ENCODE data around the gene SMIM13. TPM values are rescaled to one million over a fixed set of nuclear protein-coding genes. Genes with fewer than 3 reads are reported as not detected.

The SMIM13 gene
- total RNA-seq, 1 experiment from 2014 or later: 10.5 TPM

DNA sequence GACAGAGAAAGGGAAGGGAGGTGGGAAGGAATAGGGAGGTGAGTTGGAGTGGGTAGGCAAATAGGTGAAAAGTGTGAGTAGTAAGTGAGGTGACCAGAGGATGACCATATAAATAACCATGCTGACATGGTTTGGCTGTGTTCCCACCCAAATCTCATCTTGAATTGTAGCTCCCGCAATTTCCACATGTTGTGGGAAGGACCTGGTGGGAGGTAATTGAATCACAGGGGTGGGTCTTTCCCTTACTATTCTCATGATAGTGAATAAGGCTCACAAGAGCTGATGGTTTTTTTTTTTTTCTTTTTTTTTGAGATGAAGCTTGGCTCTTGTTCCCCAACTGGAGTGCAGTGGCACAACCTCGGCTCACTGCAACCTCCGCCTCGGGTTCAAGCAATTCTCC lies 21.5 kb upstream of the SMIM13 start:
- Mint-ChIP-seq H3K27me3 (ENCODE audit: unreplicated experiment) (no peaks in the 10 kb centered on the region), H3K36me3 (ENCODE audit: insufficient read depth, unreplicated experiment) (no peaks in the 10 kb centered on the region), H3K9me3 (ENCODE audit: low read depth, unreplicated experiment) (no peaks in the 10 kb centered on the region), H3K27ac (ENCODE audit: unreplicated experiment) (no peak overlapping the region), H3K4me1 (ENCODE audit: low read depth, unreplicated experiment) (peaks cover 10% of the 10 kb centered on the region), H3K4me3 (ENCODE audit: low read depth, unreplicated experiment) (no peak overlapping the region)
- no TSS peak for BruUV-seq (replicated peaks)
- DNase-seq: no peak
- intact Hi-C loops (cut with micrococcal nuclease; ENCODE audit: unreplicated experiment): no loop called here
- TF ChIP-seq, protein P1, sequence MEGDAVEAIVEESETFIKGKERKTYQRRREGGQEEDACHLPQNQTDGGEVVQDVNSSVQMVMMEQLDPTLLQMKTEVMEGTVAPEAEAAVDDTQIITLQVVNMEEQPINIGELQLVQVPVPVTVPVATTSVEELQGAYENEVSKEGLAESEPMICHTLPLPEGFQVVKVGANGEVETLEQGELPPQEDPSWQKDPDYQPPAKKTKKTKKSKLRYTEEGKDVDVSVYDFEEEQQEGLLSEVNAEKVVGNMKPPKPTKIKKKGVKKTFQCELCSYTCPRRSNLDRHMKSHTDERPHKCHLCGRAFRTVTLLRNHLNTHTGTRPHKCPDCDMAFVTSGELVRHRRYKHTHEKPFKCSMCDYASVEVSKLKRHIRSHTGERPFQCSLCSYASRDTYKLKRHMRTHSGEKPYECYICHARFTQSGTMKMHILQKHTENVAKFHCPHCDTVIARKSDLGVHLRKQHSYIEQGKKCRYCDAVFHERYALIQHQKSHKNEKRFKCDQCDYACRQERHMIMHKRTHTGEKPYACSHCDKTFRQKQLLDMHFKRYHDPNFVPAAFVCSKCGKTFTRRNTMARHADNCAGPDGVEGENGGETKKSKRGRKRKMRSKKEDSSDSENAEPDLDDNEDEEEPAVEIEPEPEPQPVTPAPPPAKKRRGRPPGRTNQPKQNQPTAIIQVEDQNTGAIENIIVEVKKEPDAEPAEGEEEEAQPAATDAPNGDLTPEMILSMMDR (IDR thresholded peaks at IDR 0.05; ENCODE audit: unreplicated experiment): no peak
- CTCF ChIA-PET: no interaction called here

DNA sequence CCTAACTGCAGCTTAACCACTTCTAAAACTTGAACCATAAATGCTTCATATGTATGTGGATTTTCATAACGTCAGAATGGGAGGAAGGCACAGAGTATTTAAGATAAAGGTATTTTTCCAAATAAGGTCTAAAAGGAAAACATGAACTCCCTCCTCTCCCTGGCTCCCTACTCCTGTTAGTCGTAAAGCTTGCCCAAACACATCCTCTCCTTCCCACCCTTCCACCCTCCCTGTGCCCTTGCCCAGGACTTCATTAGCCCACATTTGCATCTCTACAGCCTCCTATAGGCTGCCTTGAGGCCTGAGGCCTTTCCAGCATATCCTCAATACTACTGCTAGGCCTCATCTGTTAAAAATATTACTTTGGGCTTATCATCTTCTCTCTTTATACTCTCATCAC lies 17.1 kb upstream of the SMIM13 start:
- TF ChIP-seq, protein P1 (IDR thresholded peaks at IDR 0.05; ENCODE audit: unreplicated experiment): no peak
- CTCF ChIA-PET: no interaction called here

DNA sequence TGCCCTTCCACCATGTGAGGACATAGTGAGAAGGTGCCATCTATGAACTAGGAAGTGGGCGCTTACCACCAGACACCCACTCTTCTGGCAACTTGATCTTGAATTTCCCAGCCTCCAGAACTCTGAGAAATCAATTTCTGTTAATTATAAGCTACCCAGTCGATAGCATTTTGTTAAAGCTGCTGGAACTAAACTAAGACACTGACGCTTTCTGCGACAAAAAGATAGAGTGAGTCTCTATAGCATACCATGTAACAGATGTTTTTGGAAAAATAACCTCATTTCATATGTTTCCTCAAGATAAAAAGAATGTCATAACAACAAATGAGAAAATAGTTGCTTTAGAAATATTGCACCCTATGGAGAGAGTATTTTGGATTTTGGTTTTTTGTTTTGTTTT lies 15.4 kb upstream of the SMIM13 start:
- BruUV-seq (replicated peaks): no TSS peak
- DNase-seq: no peak
- intact Hi-C loops (cut with micrococcal nuclease; ENCODE audit: unreplicated experiment): no loop called here
- no peaks in the 10 kb centered on the region for H3K36me3 Mint-ChIP-seq (ENCODE audit: insufficient read depth, unreplicated experiment)
- no peak overlapping the region for H3K27ac Mint-ChIP-seq (ENCODE audit: unreplicated experiment)
- peaks cover 3% of the 10 kb centered on the region for H3K4me1 Mint-ChIP-seq (ENCODE audit: low read depth, unreplicated experiment)
- CTCF ChIA-PET: interaction anchor here (1.1 kb wide), 1 partner anchor 9 kb away, joined by 3 read pairs; no protein-coding TSS in a partner anchor
- no peak overlapping the region for H3K4me3 Mint-ChIP-seq (ENCODE audit: low read depth, unreplicated experiment)
- TF ChIP-seq, protein P1 (IDR thresholded peaks at IDR 0.05; ENCODE audit: unreplicated experiment): no peak
- H3K9me3 Mint-ChIP-seq (ENCODE audit: low read depth, unreplicated experiment): no peaks in the 10 kb centered on the region
- no peaks in the 10 kb centered on the region for H3K27me3 Mint-ChIP-seq (ENCODE audit: unreplicated experiment)

More for the DNA sequence above, 17.1 kb upstream of the SMIM13 start:
- no peak for DNase-seq
- Mint-ChIP-seq H3K4me1 (ENCODE audit: low read depth, unreplicated experiment) (no peaks in the 10 kb centered on the region), H3K27ac (ENCODE audit: unreplicated experiment) (no peak overlapping the region), H3K4me3 (ENCODE audit: low read depth, unreplicated experiment) (no peak overlapping the region), H3K27me3 (ENCODE audit: unreplicated experiment) (no peaks in the 10 kb centered on the region), H3K9me3 (ENCODE audit: low read depth, unreplicated experiment) (no peaks in the 10 kb centered on the region), H3K36me3 (ENCODE audit: insufficient read depth, unreplicated experiment) (no peaks in the 10 kb centered on the region)
- no TSS peak for BruUV-seq (replicated peaks)
- intact Hi-C loops (cut with micrococcal nuclease; ENCODE audit: unreplicated experiment): no loop called here

DNA sequence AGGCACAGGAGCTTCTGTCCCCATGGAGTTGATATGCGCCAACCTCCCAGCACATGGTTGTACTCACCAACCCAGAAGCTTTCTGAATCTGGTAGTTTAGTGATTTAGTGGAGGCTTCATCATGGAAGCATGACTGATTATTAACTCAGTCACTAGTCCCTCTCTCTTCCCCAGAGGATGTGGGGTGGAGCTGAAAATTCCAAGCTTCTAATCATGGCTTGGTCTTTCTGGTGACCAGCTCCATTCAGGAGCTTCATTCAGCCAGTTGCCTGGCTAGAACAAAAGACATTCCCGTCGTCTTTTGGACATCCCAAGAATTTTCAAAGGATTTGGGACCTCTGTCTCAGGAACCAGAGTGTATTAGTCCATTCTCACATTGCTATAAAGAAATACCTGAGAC lies 13.3 kb upstream of the SMIM13 start:
- Mint-ChIP-seq H3K36me3 (ENCODE audit: insufficient read depth, unreplicated experiment) (no peaks in the 10 kb centered on the region), H3K27me3 (ENCODE audit: unreplicated experiment) (no peaks in the 10 kb centered on the region), H3K4me3 (ENCODE audit: low read depth, unreplicated experiment) (no peak overlapping the region), H3K4me1 (ENCODE audit: low read depth, unreplicated experiment) (peaks cover 10% of the 10 kb centered on the region), H3K9me3 (ENCODE audit: low read depth, unreplicated experiment) (no peaks in the 10 kb centered on the region), H3K27ac (ENCODE audit: unreplicated experiment) (no peak overlapping the region)
- intact Hi-C loops (cut with micrococcal nuclease; ENCODE audit: unreplicated experiment): no loop called here
- no peak for DNase-seq
- no TSS peak for BruUV-seq (replicated peaks)
- CTCF ChIA-PET: no interaction called here
- TF ChIP-seq, protein P1 (IDR thresholded peaks at IDR 0.05; ENCODE audit: unreplicated experiment): no peak
